Left colon (tissue), 2 donors: ENCODE results near the gene DPP6. TPM values are rescaled to one million over a fixed set of nuclear protein-coding genes. Genes with fewer than 3 reads are reported as not detected.
"Not testable (repeated sequence)": the region's sequence is repeated elsewhere in the genome, so short reads cannot be mapped to it uniquely, and the experiment has no call there.

ENCODE experiments used
- ATAC-seq: fragments of 200-7000 bp; cut with Tn5 transposase; one replicate; pipeline ENCODE4 v1.9.1; 2020; ENCODE audit warnings: mild to moderate bottlenecking, moderate library complexity
- DNase-seq, 2 donors: peaks; one replicate each; pipeline ENCODE4 v3.0.0-alpha.2; 2020
- intact Hi-C, 2 donors: fragments of 100-400 bp; cut with DNase I in 1 of 2; cut with micrococcal nuclease in 1 of 2; formaldehyde crosslinking; loops; one replicate each; pipeline versions ENCODE4 v1.11.2 to v1.14.0; 2022; cut with DNase I, micrococcal nuclease
- total RNA-seq, 2 donors: library from RNA; stranded (reverse); fragmentation: NEBNext Ultra II Directional; extraction: Animal tissue kit (Norgen Biotek cat#: 25700); gene quantifications; one replicate each; pipeline ENCODE4 v1.2.1, GENCODE V29; 2021
- donor health status: DM: no; HTN: no; CAD: no.
- donor health status: DM: yes; HTN: yes; CAD: no.

DPP6 gene
- total RNA-seq, 2 donors from 2014 or later: 0.37 to 2.9 TPM

- intact Hi-C loops: loop anchor here in 1 of 2 donors (2.0 kb wide), 1 partner anchor 417 kb away; no protein-coding TSS in a partner anchor
- peak; percentile 73 for ATAC-seq
- peak; percentile 81 to 92 for DNase-seq
Observed at GRCh38 chr7:154927624-154928125, 875.5 kb downstream of the DPP6 start.

- intact Hi-C loops: no loop called here
Observed at GRCh38 chr7:154928136-154929005, 876.2 kb downstream of the DPP6 start.

GRCh38 chr7:154929006-154929726 lies 877.0 kb downstream of the DPP6 start:
- DNase-seq (peak; percentile 40 to 52), ATAC-seq (peak; percentile 65)
- intact Hi-C loops: no loop called here

More at GRCh38 chr7:154928136-154929005, 876.2 kb downstream of the DPP6 start:
- ATAC-seq (peak; percentile 84), DNase-seq (peak; percentile 47 to 53)

GRCh38 chr7:154931906-154932305 lies 879.7 kb downstream of the DPP6 start:
- DNase-seq (no peak), ATAC-seq (no peak)
- intact Hi-C loops: no loop called here

- DNase-seq, ATAC-seq, intact Hi-C loops: not testable (repeated sequence)
Observed at GRCh38 chr7:154934353-154934952, 882.3 kb downstream of the DPP6 start.

- ATAC-seq: no peak
- intact Hi-C loops: no loop called here
- no peak for DNase-seq
Observed at GRCh38 chr7:154937837-154938236, 885.6 kb downstream of the DPP6 start.

- intact Hi-C loops: no loop called here
- ATAC-seq: no peak
- no peak for DNase-seq
Observed at GRCh38 chr7:154942691-154943090, 890.5 kb downstream of the DPP6 start.
